Measurements from ENCODE around the gene FAM177B. TPM values are rescaled to one million over a fixed set of nuclear protein-coding genes. Genes with fewer than 3 reads are reported as not detected.
"Not testable (repeated sequence)": the region's sequence is repeated elsewhere in the genome, so short reads cannot be mapped to it uniquely, and the experiment has no call there.

Gene FAM177B
- total RNA-seq, 1 donor from 2014 or later = not detected

DNA sequence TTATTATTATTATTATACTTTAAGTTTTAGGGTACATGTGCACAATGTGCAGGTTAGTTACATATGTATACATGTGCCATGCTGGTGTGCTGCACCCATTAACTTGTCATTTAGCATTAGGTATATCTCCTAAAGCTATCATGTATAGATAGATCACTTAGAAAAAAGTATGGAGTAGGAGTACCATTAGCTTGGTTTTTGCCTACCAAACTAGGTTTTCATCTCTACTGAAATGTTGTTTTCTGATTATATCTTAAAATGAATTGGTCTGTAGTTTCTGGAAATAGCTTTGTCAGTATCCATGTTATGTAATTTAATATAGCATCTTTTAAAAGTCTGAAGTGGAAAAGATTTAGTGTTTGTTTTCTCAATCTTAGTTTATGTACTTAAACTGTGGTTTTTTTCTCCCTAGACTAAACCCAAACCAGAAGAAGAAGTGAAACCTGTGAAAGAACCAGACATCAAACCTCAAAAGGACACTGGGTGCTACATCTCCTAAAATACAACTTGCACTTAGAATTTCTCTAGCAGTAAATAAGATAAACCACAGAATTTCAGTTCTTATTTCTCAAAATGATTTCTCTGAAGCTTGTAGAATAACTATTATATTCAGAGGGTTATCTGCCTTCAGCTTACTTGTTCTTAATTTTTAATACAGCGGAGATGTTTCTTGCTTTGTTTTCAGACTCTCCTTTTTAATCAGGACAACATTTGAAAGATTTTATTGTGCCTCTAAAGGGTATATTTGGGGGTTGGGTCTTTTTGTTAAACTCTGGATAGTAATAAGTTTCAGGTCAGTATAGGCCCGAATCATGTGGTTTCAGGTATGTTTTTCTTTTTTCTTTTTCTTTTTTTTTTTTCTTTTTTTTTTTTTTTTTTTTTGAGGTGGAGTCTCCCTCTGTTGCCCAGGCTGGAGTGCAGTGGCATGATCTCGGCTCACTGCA is 4.5 kb upstream of the FAM177B start:
- Histone ChIP-seq H3K4me3 (no peak overlapping the region), H3K27ac (no peak overlapping the region), H3K9me3 (no peaks in the 10 kb centered on the region), H3K36me3 (peaks cover 66 to 79% of the 10 kb centered on the region in 2 donors), H3K4me1 (no peaks in the 10 kb centered on the region), H3K27me3 (no peaks in the 10 kb centered on the region)
- TF ChIP-seq, protein P1, sequence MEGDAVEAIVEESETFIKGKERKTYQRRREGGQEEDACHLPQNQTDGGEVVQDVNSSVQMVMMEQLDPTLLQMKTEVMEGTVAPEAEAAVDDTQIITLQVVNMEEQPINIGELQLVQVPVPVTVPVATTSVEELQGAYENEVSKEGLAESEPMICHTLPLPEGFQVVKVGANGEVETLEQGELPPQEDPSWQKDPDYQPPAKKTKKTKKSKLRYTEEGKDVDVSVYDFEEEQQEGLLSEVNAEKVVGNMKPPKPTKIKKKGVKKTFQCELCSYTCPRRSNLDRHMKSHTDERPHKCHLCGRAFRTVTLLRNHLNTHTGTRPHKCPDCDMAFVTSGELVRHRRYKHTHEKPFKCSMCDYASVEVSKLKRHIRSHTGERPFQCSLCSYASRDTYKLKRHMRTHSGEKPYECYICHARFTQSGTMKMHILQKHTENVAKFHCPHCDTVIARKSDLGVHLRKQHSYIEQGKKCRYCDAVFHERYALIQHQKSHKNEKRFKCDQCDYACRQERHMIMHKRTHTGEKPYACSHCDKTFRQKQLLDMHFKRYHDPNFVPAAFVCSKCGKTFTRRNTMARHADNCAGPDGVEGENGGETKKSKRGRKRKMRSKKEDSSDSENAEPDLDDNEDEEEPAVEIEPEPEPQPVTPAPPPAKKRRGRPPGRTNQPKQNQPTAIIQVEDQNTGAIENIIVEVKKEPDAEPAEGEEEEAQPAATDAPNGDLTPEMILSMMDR (IDR thresholded peaks at IDR 0.05) = no peak
- intact Hi-C loops (cut with DNase I) = loop anchor here (10.0 kb wide), 1 partner anchor 952 kb away; no protein-coding TSS in a partner anchor
- no peak for DNase-seq (ENCODE audit: low spot score in 2 of 2)

DNA sequence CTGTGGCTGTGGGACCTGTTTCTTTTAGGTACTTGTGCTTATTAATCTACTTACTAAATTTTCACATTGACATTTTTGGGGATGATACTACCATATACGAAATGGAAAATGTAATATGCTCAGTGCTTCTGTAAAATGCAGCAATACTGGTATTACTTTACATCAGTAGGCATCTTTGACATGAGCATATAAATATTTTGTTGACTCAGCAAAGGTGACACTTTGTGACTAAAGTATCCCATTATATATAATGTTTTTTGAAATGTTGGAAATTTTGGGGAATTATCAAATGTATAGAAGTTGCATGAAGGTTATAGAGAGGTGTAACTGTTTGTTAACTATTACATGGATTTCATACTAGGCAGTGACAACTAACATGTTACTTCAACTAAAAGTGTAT is 2.3 kb upstream of the FAM177B start:
- H3K36me3 ChIP-seq = peaks cover 45 to 58% of the 10 kb centered on the region in 2 donors
- TF ChIP-seq, protein P1 (IDR thresholded peaks at IDR 0.05) = no peak
- H3K27me3 ChIP-seq = no peaks in the 10 kb centered on the region
- H3K4me3 ChIP-seq = no peak overlapping the region
- no peaks in the 10 kb centered on the region for H3K4me1 ChIP-seq
- intact Hi-C loops (cut with DNase I) = loop anchor here (10.0 kb wide), 1 partner anchor 950 kb away; no protein-coding TSS in a partner anchor
- no peak for DNase-seq (ENCODE audit: low spot score in 2 of 2)
- H3K9me3 ChIP-seq = no peaks in the 10 kb centered on the region
- H3K27ac ChIP-seq = no peak overlapping the region

DNA sequence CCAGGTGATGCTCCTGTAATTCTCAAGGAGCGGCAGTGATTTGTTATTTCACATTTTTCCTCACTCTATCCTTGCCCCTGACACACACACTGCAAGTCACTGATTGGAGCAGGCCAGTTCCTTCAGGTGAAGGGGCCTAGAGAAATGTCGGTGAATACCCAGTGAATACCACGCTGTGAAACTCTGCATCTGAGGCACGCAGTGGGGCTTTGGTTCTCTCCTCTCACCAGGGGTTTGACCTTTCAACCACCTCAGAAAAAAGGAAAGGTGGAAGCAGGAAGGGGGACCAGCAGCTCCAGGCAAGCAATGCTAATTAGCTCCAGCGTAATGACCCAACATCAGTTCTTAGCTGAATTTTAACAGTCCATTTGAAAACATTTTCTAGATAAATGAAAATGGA is 532 bp upstream of the FAM177B start:
- H3K36me3 ChIP-seq = peaks cover 32 to 41% of the 10 kb centered on the region in 2 donors
- intact Hi-C loops (cut with DNase I) = loop anchor here (2.0 to 10.0 kb wide), 2 partner anchors 56 to 948 kb away; no protein-coding TSS in a partner anchor
- no peak overlapping the region for H3K4me3 ChIP-seq
- no peaks in the 10 kb centered on the region for H3K9me3 ChIP-seq
- no peaks in the 10 kb centered on the region for H3K4me1 ChIP-seq
- no peak overlapping the region for H3K27ac ChIP-seq
- TF ChIP-seq, protein P1 (IDR thresholded peaks at IDR 0.05) = no peak
- DNase-seq (ENCODE audit: low spot score in 2 of 2) = no peak
- no peaks in the 10 kb centered on the region for H3K27me3 ChIP-seq

DNA sequence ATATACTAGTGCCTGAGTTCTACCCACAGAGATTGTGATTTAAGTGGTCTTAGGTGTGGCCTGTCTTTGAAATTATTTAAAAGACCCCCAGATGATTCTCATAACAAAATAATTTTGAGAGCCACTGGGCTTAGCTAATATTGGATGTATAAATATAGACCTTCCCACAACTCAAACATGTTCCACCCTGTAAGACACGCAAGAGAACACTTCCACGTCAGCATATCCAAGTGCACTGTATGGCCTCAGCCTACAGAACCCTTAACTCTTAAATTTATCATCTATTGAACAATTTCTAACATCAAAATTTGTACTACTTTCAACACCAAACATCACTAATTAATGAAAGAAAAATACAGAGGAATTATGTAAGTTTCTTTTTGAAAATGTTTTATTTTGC is 2.5 kb downstream of the FAM177B start:
- DNase-seq (ENCODE audit: low spot score in 2 of 2) = no peak
- Histone ChIP-seq H3K27me3 (no peaks in the 10 kb centered on the region), H3K27ac (no peak overlapping the region), H3K4me1 (no peaks in the 10 kb centered on the region), H3K9me3 (no peaks in the 10 kb centered on the region), H3K4me3 (no peak overlapping the region), H3K36me3 (peaks cover 8 to 11% of the 10 kb centered on the region in 2 donors)
- TF ChIP-seq, protein P1 (IDR thresholded peaks at IDR 0.05) = no peak
- intact Hi-C loops (cut with DNase I) = loop anchor here (10.0 kb wide), 1 partner anchor 945 kb away; no protein-coding TSS in a partner anchor

DNA sequence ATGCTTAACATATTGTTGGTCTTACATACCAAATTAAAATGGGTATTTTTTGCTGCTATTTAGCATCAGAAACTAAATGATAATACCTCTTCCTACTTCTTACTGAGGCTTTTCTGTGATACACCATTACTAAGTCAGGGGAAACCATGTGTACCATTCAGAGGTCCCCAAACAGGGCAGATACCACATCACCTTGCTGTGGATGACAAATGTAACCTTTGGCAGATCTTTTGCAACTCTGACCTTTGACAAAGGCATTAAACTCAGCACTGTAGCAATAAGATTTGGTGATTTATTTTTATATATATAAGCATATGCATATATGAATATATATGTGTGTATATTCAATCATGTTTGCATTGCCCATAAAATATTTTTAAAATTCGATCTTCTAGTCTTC is 2.9 kb downstream of the FAM177B start:
- Histone ChIP-seq H3K27me3 (no peaks in the 10 kb centered on the region), H3K27ac (no peak overlapping the region), H3K4me3 (no peak overlapping the region), H3K36me3 (peaks cover 4 to 6% of the 10 kb centered on the region in 2 donors), H3K9me3 (no peaks in the 10 kb centered on the region), H3K4me1 (no peaks in the 10 kb centered on the region)
- DNase-seq (ENCODE audit: low spot score in 2 of 2) = no peak
- TF ChIP-seq, protein P1 (IDR thresholded peaks at IDR 0.05) = no peak
- intact Hi-C loops (cut with DNase I) = loop anchor here (10.0 kb wide), 1 partner anchor 945 kb away; no protein-coding TSS in a partner anchor

DNA sequence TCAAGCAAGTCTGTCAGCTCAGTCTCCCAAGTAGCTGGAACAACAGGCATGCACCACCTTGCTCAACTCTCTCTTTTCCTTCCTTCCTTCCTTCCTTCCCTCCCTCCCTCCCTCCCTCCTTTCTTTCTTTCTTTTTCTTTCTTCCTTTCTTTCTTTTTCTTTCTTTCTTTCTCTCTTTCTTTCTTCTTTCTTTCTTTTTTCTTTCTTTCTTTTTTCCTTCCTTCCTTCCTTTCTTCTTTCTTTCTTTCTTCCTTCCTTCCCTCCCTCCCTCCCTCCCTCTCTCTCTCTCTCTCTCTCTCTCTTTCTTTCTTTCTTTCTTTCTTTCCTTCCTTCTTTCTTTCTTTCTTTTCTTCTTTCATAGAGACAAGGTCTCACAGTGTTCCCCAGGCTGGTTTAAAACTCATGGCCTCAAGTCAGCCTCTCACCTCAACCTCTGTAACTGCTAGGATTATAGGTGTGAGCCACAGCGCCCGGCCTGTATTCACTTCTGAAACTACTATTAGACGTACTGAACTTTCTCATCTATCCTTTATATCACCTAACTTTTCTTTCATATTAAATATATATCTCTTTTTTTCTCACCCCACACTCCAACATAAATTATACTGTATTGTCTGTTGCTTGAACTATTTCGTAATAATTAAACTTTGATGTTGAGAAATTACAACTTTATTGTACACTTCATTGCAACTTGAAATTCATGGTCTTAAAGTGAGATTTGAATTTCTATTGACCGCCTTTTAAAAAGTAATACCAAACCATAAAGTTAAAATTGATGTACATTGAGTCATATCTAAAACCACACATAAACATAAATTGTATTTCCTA is 4.8 kb downstream of the FAM177B start:
- H3K9me3 ChIP-seq; H3K4me3 ChIP-seq; H3K27me3 ChIP-seq; intact Hi-C loops (cut with DNase I); H3K36me3 ChIP-seq; H3K27ac ChIP-seq; H3K4me1 ChIP-seq; DNase-seq (ENCODE audit: low spot score in 2 of 2): not testable (repeated sequence)

All from ascending aorta (tissue), 2 donors.